GM12874 (cell line): ENCODE measurements around the gene LRRTM3.

Experiments used
- TF ChIP-seq, protein P1 (sequence below): IDR thresholded peaks from 2 replicates; pipeline ENCODE4 v1.5.1; 2011; ENCODE audit warnings: low read depth, mild to moderate bottlenecking, control low read depth, low read length, moderate library complexity; ENCODE audit not compliant: insufficient read depth

The LRRTM3 gene

DNA sequence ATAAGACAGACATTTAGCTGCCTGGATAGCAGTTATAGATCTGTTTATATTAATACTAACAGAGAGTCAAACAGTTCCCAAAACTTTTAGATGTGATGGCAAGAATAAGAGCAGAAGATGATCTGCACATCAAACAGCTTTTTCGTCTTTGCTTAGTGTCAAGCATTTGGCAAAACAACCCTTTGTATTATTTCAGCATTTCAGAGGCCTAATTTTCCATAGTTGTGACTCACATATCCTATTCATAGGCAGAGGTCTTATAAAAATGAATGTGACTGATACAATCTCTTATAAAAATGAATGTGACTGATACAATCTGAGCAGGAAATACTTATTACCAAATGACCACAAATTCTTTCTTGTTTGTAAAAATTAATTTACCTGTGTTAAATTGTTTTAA, 71.2 kb downstream of the LRRTM3 start:
- TF ChIP-seq, protein P1, sequence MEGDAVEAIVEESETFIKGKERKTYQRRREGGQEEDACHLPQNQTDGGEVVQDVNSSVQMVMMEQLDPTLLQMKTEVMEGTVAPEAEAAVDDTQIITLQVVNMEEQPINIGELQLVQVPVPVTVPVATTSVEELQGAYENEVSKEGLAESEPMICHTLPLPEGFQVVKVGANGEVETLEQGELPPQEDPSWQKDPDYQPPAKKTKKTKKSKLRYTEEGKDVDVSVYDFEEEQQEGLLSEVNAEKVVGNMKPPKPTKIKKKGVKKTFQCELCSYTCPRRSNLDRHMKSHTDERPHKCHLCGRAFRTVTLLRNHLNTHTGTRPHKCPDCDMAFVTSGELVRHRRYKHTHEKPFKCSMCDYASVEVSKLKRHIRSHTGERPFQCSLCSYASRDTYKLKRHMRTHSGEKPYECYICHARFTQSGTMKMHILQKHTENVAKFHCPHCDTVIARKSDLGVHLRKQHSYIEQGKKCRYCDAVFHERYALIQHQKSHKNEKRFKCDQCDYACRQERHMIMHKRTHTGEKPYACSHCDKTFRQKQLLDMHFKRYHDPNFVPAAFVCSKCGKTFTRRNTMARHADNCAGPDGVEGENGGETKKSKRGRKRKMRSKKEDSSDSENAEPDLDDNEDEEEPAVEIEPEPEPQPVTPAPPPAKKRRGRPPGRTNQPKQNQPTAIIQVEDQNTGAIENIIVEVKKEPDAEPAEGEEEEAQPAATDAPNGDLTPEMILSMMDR, result no peak

- TF ChIP-seq, protein P1, result no peak
Observed at GRCh38 chr10:66999762-67000545, 74.1 kb downstream of the LRRTM3 start.

- TF ChIP-seq, protein P1, result no peak
Observed at GRCh38 chr10:67004690-67005089, 78.9 kb downstream of the LRRTM3 start.

GRCh38 chr10:67005981-67006380, 80.1 kb downstream of the LRRTM3 start:
- TF ChIP-seq, protein P1, result no peak

GRCh38 chr10:67011480-67011879, 85.6 kb downstream of the LRRTM3 start:
- TF ChIP-seq, protein P1, result no peak

DNA sequence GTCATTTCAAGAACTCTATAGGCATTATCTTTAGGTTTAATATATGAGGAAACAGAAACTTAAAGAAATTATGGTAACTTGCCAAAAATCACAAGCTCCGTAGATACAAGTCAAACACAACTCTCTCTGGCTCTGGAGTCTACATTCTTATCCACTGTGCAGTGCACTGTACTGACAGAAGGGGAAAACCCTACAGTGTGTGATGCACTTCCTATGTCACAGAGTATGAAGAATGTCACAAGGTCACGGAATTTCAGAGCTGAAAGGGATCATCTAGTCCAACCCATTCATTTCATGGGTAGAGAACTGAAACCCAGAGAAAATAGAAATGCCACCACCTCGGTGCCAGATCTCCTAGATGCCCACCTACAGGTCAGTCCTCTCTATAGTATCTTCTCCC, 86.1 kb downstream of the LRRTM3 start:
- TF ChIP-seq, protein P1, result no peak

GRCh38 chr10:67015225-67015624, 89.4 kb downstream of the LRRTM3 start:
- TF ChIP-seq, protein P1, result no peak

DNA sequence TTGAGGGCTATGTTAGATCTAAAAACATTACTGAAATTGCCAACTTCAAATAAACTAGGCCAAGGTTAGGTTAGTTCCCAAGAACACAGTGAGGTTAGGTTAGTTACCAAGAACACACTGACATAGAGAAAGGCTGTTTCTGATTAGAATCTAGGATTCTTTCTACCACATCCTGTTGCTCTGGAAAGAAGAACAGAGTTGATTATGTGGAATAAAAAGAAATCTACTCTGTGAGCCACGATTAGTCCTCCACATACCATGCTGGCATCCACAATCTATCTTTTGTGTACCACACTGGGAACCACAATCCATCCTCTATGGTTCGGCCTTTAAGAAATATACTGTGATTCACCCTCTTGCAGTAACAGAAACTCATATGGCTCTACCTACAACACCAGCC, 91.4 kb downstream of the LRRTM3 start:
- TF ChIP-seq, protein P1, result no peak
